ENCODE results near the gene SMIM3.

- TF ChIP-seq CTCF (IDR thresholded peaks at IDR 0.05 in 4 of 5, conservative IDR thresholded peaks at IDR 0.05 in 1 of 5) (no peak), POLR2A (IDR thresholded peaks at IDR 0.05) (peak in 1 of 2 donors; percentile 8)
These were observed 14.0 kb upstream of the SMIM3 start for GRCh38 chr5:150764530-150764929.
